ENCODE results near the gene TTN. TPM values are rescaled to one million over a fixed set of nuclear protein-coding genes. Genes with fewer than 3 reads are reported as not detected.

Gene TTN
- total and polyA plus RNA-seq, 4 donors, result 0.53 to 47.4 (median 19.7) TPM

DNA sequence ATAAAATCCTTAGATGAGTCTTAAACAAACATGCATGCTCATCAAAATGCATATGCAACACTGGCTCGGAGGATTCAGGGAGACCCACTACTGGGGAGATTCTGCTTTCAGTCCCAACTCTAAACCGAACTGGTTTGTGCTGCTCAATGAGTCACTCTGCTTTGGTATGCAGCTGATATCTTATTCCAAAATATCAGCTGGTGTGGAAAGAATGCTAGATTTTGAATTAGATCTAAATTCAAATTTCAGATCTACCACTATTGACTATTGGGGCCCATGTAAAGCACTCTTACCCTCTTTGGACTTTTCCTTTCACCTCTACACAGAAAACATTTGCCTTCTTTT is 39.2 kb upstream of the TTN start:
- no peak for ATAC-seq (ENCODE audit: insufficient read depth, low FRiP score)

DNA sequence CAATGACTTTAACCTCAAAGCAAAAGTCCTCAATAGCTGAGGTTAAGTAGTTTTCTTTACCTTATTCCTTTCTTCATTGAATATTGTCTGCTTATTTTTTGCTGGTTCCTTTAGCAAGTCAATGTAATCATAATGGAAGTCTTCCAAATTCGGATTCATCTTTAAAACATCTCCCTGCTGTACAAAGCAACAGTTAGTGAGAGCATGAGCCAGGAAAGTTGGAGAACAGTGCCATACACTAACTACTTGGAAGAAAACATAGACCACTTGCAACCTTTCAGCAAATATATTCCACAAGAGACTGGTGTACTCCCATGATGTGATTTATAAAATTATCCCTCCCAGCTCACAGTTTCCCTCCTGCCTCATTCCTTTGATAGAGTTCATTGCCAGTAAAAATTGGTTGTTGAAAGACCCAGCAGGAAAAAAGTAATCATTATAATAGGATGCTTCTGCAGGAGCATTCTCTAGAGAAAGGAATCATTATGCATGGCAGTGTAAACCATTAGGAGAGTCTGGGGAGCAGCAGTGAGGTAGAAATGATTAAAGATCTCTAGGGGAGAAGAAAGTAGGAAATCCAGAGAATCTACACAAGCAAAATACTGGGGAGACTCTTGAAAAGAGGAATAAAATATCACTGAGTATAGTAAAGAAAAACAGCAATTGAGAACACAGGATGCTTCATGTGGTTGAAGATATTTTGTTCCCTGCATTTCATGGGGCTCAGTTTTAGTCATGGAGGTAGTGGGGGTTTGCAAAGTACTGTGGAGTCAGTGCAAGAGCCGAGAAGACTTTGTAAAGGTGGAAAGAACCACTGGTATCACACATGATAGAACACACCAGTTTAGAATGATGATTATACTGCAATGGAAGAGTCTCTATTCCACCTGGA is 38.6 kb upstream of the TTN start:
- DNase-seq (peak in 1 of 3 donors; percentile 59), ATAC-seq (ENCODE audit: insufficient read depth, low FRiP score) (no peak)
- 77 to 90% methylated on average over 2 of the region's 2 CpGs for WGBS, 2 donors
- no peak overlapping the region for H3K4me3 ChIP-seq
- TF ChIP-seq, protein P1, sequence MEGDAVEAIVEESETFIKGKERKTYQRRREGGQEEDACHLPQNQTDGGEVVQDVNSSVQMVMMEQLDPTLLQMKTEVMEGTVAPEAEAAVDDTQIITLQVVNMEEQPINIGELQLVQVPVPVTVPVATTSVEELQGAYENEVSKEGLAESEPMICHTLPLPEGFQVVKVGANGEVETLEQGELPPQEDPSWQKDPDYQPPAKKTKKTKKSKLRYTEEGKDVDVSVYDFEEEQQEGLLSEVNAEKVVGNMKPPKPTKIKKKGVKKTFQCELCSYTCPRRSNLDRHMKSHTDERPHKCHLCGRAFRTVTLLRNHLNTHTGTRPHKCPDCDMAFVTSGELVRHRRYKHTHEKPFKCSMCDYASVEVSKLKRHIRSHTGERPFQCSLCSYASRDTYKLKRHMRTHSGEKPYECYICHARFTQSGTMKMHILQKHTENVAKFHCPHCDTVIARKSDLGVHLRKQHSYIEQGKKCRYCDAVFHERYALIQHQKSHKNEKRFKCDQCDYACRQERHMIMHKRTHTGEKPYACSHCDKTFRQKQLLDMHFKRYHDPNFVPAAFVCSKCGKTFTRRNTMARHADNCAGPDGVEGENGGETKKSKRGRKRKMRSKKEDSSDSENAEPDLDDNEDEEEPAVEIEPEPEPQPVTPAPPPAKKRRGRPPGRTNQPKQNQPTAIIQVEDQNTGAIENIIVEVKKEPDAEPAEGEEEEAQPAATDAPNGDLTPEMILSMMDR (IDR thresholded peaks at IDR 0.05; ENCODE audit: control extremely low read depth, extremely low read depth), result no peak
- H3K27me3 ChIP-seq (ENCODE audit: control insufficient read depth in 3 of 3, insufficient read depth in 3 of 3, low read length in 2 of 3), result no peaks in the 10 kb centered on the region
- H3K9me3 ChIP-seq (ENCODE audit: control insufficient read depth in 4 of 4, insufficient read depth in 3 of 4, low read length in 3 of 4), result no peaks in the 10 kb centered on the region
- H3K36me3 ChIP-seq (ENCODE audit: control insufficient read depth in 4 of 4, insufficient read depth in 4 of 4, low read length in 4 of 4), result peaks cover 0 to 4% (median 0%) of the 10 kb centered on the region in 4 donors
- peak overlapping the region in 1 of 2 donors; percentile 83 for H3K27ac ChIP-seq (ENCODE audit: low read depth in 1 of 2, low read length in 1 of 2)
- H3K4me1 ChIP-seq (ENCODE audit: control insufficient read depth in 5 of 5, insufficient read depth in 5 of 5, low read length in 5 of 5), result peaks cover 0 to 16% (median 0%) of the 10 kb centered on the region in 5 donors
- no peak overlapping the region for H3K9ac ChIP-seq (ENCODE audit: insufficient read depth in 1 of 2, low read length in 2 of 2)

More for the DNA sequence above, 39.2 kb upstream of the TTN start:
- H3K9ac ChIP-seq (ENCODE audit: insufficient read depth in 1 of 2, low read length in 2 of 2), result no peak overlapping the region
- TF ChIP-seq, protein P1 (IDR thresholded peaks at IDR 0.05; ENCODE audit: control extremely low read depth, extremely low read depth), result no peak
- no peak overlapping the region for H3K4me3 ChIP-seq
- 90 to 93% methylated on average over 2 of the region's 2 CpGs for WGBS, 2 donors
- peaks cover 0 to 2% (median 0%) of the 10 kb centered on the region in 4 donors for H3K9me3 ChIP-seq (ENCODE audit: control insufficient read depth in 4 of 4, insufficient read depth in 3 of 4, low read length in 3 of 4)
- DNase-seq, result no peak
- peak overlapping the region in 1 of 2 donors; percentile 83 for H3K27ac ChIP-seq (ENCODE audit: low read depth in 1 of 2, low read length in 1 of 2)
- H3K36me3 ChIP-seq (ENCODE audit: control insufficient read depth in 4 of 4, insufficient read depth in 4 of 4, low read length in 4 of 4), result peaks cover 0 to 4% (median 0%) of the 10 kb centered on the region in 4 donors
- peaks cover 0 to 16% (median 0%) of the 10 kb centered on the region in 5 donors for H3K4me1 ChIP-seq (ENCODE audit: control insufficient read depth in 5 of 5, insufficient read depth in 5 of 5, low read length in 5 of 5)
- no peaks in the 10 kb centered on the region for H3K27me3 ChIP-seq (ENCODE audit: control insufficient read depth in 3 of 3, insufficient read depth in 3 of 3, low read length in 2 of 3)

DNA sequence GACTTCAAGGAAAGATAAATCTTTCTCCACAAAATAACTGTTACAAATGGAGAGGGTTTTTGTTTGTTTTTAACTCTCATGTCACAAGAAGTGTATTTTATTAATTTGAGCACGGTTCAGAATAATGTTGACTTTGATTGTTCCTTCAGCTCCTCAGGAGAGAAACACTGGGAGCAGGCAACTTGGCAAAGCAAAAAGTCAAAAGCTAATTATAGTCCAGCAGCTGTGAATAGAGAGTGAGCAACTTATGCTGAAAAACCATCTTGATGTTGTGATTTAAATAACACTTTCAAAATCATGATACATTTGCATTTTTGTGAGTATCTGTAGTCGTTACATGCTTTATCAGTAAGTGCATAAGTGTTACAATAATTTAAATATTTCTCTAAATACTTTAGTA is 37.5 kb upstream of the TTN start:
- ATAC-seq (ENCODE audit: insufficient read depth, low FRiP score) (no peak), DNase-seq (peak in 1 of 3 donors; percentile 13)
- peak overlapping the region in 1 of 2 donors; percentile 78 for H3K27ac ChIP-seq (ENCODE audit: low read depth in 1 of 2, low read length in 1 of 2)
- TF ChIP-seq, protein P1 (IDR thresholded peaks at IDR 0.05; ENCODE audit: control extremely low read depth, extremely low read depth), result no peak
- H3K9me3 ChIP-seq (ENCODE audit: control insufficient read depth in 4 of 4, insufficient read depth in 3 of 4, low read length in 3 of 4), result no peaks in the 10 kb centered on the region
- no peaks in the 10 kb centered on the region for H3K27me3 ChIP-seq (ENCODE audit: control insufficient read depth in 3 of 3, insufficient read depth in 3 of 3, low read length in 2 of 3)
- no peak overlapping the region for H3K9ac ChIP-seq (ENCODE audit: insufficient read depth in 1 of 2, low read length in 2 of 2)
- 75 to 83% methylated on average over 2 of the region's 2 CpGs for WGBS, 2 donors
- H3K4me1 ChIP-seq (ENCODE audit: control insufficient read depth in 5 of 5, insufficient read depth in 5 of 5, low read length in 5 of 5), result peaks cover 0 to 16% (median 0%) of the 10 kb centered on the region in 5 donors
- peaks cover 0 to 4% (median 0%) of the 10 kb centered on the region in 4 donors for H3K36me3 ChIP-seq (ENCODE audit: control insufficient read depth in 4 of 4, insufficient read depth in 4 of 4, low read length in 4 of 4)
- no peak overlapping the region for H3K4me3 ChIP-seq
